Measurements from ENCODE around the gene STPG4.
"Not testable (repeated sequence)": the region's sequence is repeated elsewhere in the genome, so short reads cannot be mapped to it uniquely, and the experiment has no call there.

- not testable (repeated sequence) for TF ChIP-seq EZH2phosphoT487 (IDR thresholded peaks at IDR 0.05; ENCODE audit: insufficient read depth, low read depth); EZH2 (IDR thresholded peaks at IDR 0.05; ENCODE audit: insufficient read depth, poor library complexity, severe bottlenecking)
Measured at GRCh38 chr2:47108267-47109006, 46.7 kb downstream of the STPG4 start.

All from GM23248 (cell line).